ENCODE data around the gene ATP11A. TPM values are rescaled to one million over a fixed set of nuclear protein-coding genes. Genes with fewer than 3 reads are reported as not detected.

Gene ATP11A
- total RNA-seq, 1 experiment from 2014 or later: 65.3 TPM

- Histone ChIP-seq H4K8ac (replicated peaks; ENCODE audit: insufficient read length, low read depth, low read length) (no peak overlapping the region), H4K20me1 (ENCODE audit: control insufficient read depth, insufficient read depth, insufficient read length) (no peaks in the 10 kb centered on the region), H3K4me2 (ENCODE audit: insufficient read depth, insufficient read length, low read length) (no peak overlapping the region), H3K9me3 (ENCODE audit: control insufficient read depth, low read depth, low read length) (no peaks in the 10 kb centered on the region), H3K23me2 (ENCODE audit: insufficient read length, low read depth, low read length, poor library complexity, severe bottlenecking) (peaks cover 12% of the 10 kb centered on the region), H2AFZ (ENCODE audit: low read length) (no peak overlapping the region), H3K9ac (ENCODE audit: extremely low read depth, insufficient read length, low read length) (no peak overlapping the region), H4K5ac (ENCODE audit: insufficient read length, low read depth, low read length) (no peak overlapping the region), H2BK20ac (ENCODE audit: low read depth, low read length, poor library complexity, severe bottlenecking) (no peak overlapping the region), H3K4me1 (ENCODE audit: insufficient read depth, low read length) (peaks cover 6% of the 10 kb centered on the region; the same call in 1 of the 2 replicates), H3K14ac (ENCODE audit: insufficient read depth, low read length) (no peak overlapping the region), H3K56ac (ENCODE audit: insufficient read length, low read depth, low read length) (no peak overlapping the region), H2AK5ac (ENCODE audit: insufficient read length, low read length) (no peak overlapping the region), H2BK12ac (ENCODE audit: insufficient read length, low read depth, low read length) (no peak overlapping the region), H3K18ac (ENCODE audit: insufficient read length, low read depth, low read length) (no peak overlapping the region), H3K79me1 (ENCODE audit: insufficient read depth, low read depth, low read length, poor library complexity, severe bottlenecking) (peaks cover 2% of the 10 kb centered on the region), H2BK120ac (ENCODE audit: low read depth, low read length, poor library complexity, severe bottlenecking) (no peak overlapping the region), H3K27ac (ENCODE audit: insufficient read length, low read depth, low read length) (no peak overlapping the region), H3T11ph (ENCODE audit: low read length) (no peak overlapping the region), H2BK15ac (ENCODE audit: low read depth, low read length) (no peak overlapping the region), H3K27me3 (ENCODE audit: insufficient read depth, low read length) (no peaks in the 10 kb centered on the region), H3K79me2 (ENCODE audit: insufficient read depth, low read length) (peaks cover 7% of the 10 kb centered on the region; the same call in 1 of the 2 replicates), H3K23ac (ENCODE audit: insufficient read length, low read depth, low read length) (no peak overlapping the region), H2BK5ac (ENCODE audit: insufficient read length, low read length) (no peak overlapping the region), H4K91ac (ENCODE audit: insufficient read length, low read depth, low read length) (no peak overlapping the region), H3K4ac (ENCODE audit: low read depth, low read length) (no peak overlapping the region)
- no peak for TF ChIP-seq CTCF (conservative IDR thresholded peaks at IDR 0.05)
- WGBS (ENCODE audit: extremely low coverage, insufficient read length, low lambda C conversion rate): no CpG with 5 or more reads among the region's 10 CpGs
- H3K36me3 Mint-ChIP-seq (ENCODE audit: insufficient read depth in 1 of 3, low read depth in 3 of 3): no peaks in the 10 kb centered on the region
- peak; percentile 17 for DNase-seq
- H3K27ac Mint-ChIP-seq: no peak overlapping the region
- H3K4me3 Mint-ChIP-seq: peak overlapping the region in 1 of 2 experiments; percentile 73; a peak in 2 of 5 replicates
- H3K4me1 Mint-ChIP-seq: peaks cover 35% of the 10 kb centered on the region in 2 experiments
- H3K27me3 Mint-ChIP-seq (ENCODE audit: low read depth): peaks cover 19% of the 10 kb centered on the region
- H3K9me3 Mint-ChIP-seq: no peaks in the 10 kb centered on the region; a peak in 1 of 5 replicates
Observed at GRCh38 chr13:112687836-112688559, 1.8 kb upstream of the ATP11A start.

All from H9 (cell line).